Esophagus squamous epithelium (tissue), 5 donors: ENCODE measurements around the gene KSR2. TPM values are rescaled to one million over a fixed set of nuclear protein-coding genes. Genes with fewer than 3 reads are reported as not detected.

ENCODE experiments used
- DNase-seq: peaks from one replicate; lab custom pipeline; 2025; lab: John Stamatoyannopoulos, UW
- H3K27ac ChIP-seq, 4 donors: fragments of 200-600 bp; sonication (generic); one replicate each; pipeline ENCODE4 v1.5.1; 2016 to 2019; ENCODE audit warnings: mild to moderate bottlenecking in 1 of 4
- H3K27me3 ChIP-seq, 4 donors: fragments of 200-600 bp; sonication (generic); 1 replicate in 3 of 4; 2 replicates in 1 of 4; pipeline versions ENCODE4 v1.5.1 to v1.6.0; 2017 to 2021; ENCODE audit warnings: antibody characterized with exemption in 1 of 4
- H3K36me3 ChIP-seq, 3 donors: fragments of 200-600 bp; sonication (generic); one replicate each; pipeline ENCODE4 v1.5.1; 2016 to 2019
- H3K4me1 ChIP-seq, 3 donors: fragments of 200-600 bp; sonication (generic); one replicate each; pipeline ENCODE4 v1.5.1; 2017 to 2019
- H3K4me3 ChIP-seq, 4 donors: fragments of 200-600 bp; sonication (generic); 1 replicate in 3 of 4; 2 replicates in 1 of 4; pipeline ENCODE4 v1.5.1; 2016 to 2019; ENCODE audit warnings: mild to moderate bottlenecking in 2 of 4, moderate library complexity in 1 of 4
- H3K9me3 ChIP-seq, 3 donors: fragments of 200-600 bp; sonication (generic); one replicate each; pipeline ENCODE4 v1.5.1; 2016 to 2019
- POLR2A ChIP-seq, 4 donors: fragments of 450-650 bp; IDR thresholded peaks; one replicate each; pipeline ENCODE4 v1.6.1; 2017; ENCODE audit warnings: antibody characterized with exemption in 4 of 4, mild to moderate bottlenecking in 4 of 4, moderate library complexity in 3 of 4
- WGBS, 2 donors: methylation state at CpG; one replicate each; pipeline ENCODE4 v1.1.5; 2018; 5-methylcytosine and 5-hydroxymethylcytosine counted together
- intact Hi-C: fragments of 100-400 bp; cut with DNase I; formaldehyde crosslinking; loops from one replicate; pipeline ENCODE4 v1.15.0; 2022
- total RNA-seq, 4 donors: library from RNA; depleted of rRNA; stranded (reverse); fragments of >200 nt; gene quantifications; one replicate each; pipeline ENCODE4 v1.1.0, GENCODE V29; 2016
- TF ChIP-seq, protein P1 (sequence below), 6 experiments: fragments of 450-650 bp in 4 of 6; fragments of 200-600 bp in 2 of 6; sonication (generic) in 2 of 6; IDR thresholded peaks; one replicate each; pipeline ENCODE4 v1.5.1; 2016 to 2019; ENCODE audit warnings: antibody characterized with exemption in 6 of 6, mild to moderate bottlenecking in 4 of 6, moderate library complexity in 4 of 6
- donor health status: DM: yes; HTN: yes; CAD: no.

KSR2 gene
- total RNA-seq, 4 donors from 2014 or later = under 0.01 to 0.13 (median 0.03) TPM

GRCh38 chr12:117516034-117516433, 452.8 kb downstream of the KSR2 start:
- Histone ChIP-seq H3K4me1 (peaks cover 0 to 14% (median 0%) of the 10 kb centered on the region in 3 donors), H3K36me3 (no peaks in the 10 kb centered on the region), H3K27me3 (peaks cover 0 to 12% (median 0%) of the 10 kb centered on the region in 4 donors), H3K27ac (no peak overlapping the region), H3K9me3 (no peaks in the 10 kb centered on the region), H3K4me3 (no peak overlapping the region)
- TF ChIP-seq, protein P1, sequence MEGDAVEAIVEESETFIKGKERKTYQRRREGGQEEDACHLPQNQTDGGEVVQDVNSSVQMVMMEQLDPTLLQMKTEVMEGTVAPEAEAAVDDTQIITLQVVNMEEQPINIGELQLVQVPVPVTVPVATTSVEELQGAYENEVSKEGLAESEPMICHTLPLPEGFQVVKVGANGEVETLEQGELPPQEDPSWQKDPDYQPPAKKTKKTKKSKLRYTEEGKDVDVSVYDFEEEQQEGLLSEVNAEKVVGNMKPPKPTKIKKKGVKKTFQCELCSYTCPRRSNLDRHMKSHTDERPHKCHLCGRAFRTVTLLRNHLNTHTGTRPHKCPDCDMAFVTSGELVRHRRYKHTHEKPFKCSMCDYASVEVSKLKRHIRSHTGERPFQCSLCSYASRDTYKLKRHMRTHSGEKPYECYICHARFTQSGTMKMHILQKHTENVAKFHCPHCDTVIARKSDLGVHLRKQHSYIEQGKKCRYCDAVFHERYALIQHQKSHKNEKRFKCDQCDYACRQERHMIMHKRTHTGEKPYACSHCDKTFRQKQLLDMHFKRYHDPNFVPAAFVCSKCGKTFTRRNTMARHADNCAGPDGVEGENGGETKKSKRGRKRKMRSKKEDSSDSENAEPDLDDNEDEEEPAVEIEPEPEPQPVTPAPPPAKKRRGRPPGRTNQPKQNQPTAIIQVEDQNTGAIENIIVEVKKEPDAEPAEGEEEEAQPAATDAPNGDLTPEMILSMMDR (IDR thresholded peaks at IDR 0.05) = no peak
- TF ChIP-seq POLR2A (IDR thresholded peaks at IDR 0.05) = no peak
- intact Hi-C loops = no loop called here
- no peak for DNase-seq
- WGBS, 2 donors = 66 to 71% methylated on average over 4 of the region's 4 CpGs

DNA sequence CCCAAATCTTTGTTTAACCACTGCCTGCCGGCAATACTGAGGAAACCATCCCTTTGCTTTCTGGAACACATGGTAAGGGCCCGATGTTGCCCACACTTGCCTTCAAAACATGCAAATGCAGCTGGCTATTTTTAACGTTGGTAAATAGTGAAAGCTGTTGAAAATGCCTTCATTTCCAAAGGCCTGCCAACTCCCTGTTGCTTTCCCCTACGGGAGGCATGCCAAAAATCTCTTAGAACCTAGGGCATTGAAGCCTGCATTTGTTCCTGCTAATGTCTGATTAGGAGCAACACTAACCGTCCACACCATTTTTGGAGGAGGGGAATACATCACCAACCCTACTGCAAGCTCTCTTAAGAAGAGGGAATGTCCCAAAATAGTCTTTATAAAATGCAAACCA, 454.8 kb downstream of the KSR2 start:
- intact Hi-C loops = no loop called here
- Histone ChIP-seq H3K36me3 (no peaks in the 10 kb centered on the region), H3K27ac (no peak overlapping the region), H3K27me3 (no peaks in the 10 kb centered on the region), H3K4me3 (no peak overlapping the region), H3K4me1 (peaks cover 0 to 14% (median 0%) of the 10 kb centered on the region in 3 donors), H3K9me3 (no peaks in the 10 kb centered on the region)
- no peak for TF ChIP-seq POLR2A (IDR thresholded peaks at IDR 0.05)
- TF ChIP-seq, protein P1 (IDR thresholded peaks at IDR 0.05) = no peak
- WGBS, 2 donors = 11 to 19% methylated on average over 4 to 5 of the region's 5 CpGs
- no peak for DNase-seq

GRCh38 chr12:117513353-117513752, 455.4 kb downstream of the KSR2 start:
- Histone ChIP-seq H3K4me1 (peaks cover 0 to 14% (median 0%) of the 10 kb centered on the region in 3 donors), H3K36me3 (no peaks in the 10 kb centered on the region), H3K27me3 (no peaks in the 10 kb centered on the region), H3K4me3 (no peak overlapping the region), H3K9me3 (no peaks in the 10 kb centered on the region), H3K27ac (peak overlapping the region in 1 of 4 donors; percentile 9)
- intact Hi-C loops = no loop called here
- WGBS, 2 donors = 33 to 54% methylated on average over 4 of the region's 4 CpGs
- DNase-seq = no peak
- no peak for TF ChIP-seq POLR2A (IDR thresholded peaks at IDR 0.05)
- TF ChIP-seq, protein P1 (IDR thresholded peaks at IDR 0.05) = no peak

DNA sequence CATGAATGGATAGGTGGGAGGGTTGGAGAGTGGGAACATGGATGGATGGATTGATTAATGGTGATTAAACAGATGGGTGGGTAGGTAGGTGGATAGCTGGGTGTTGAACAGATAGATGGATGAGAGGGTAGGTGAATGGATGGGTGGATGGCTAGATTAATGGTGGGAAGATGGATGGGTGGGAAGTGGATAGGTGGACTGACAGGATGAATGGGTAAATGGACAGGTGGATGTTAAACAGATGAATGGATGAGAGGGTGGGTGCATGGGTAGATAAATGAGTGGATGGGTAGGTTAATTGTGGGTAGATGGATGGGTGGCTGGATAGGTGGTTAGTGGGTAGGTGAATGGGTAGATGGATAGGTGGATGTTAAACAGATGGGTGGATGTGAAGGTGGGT, 460.3 kb downstream of the KSR2 start:
- Histone ChIP-seq H3K36me3 (no peaks in the 10 kb centered on the region), H3K27ac (no peak overlapping the region), H3K4me3 (no peak overlapping the region), H3K4me1 (peaks cover 0 to 2% (median 0%) of the 10 kb centered on the region in 3 donors), H3K27me3 (peaks cover 0 to 10% (median 0%) of the 10 kb centered on the region in 4 donors), H3K9me3 (no peaks in the 10 kb centered on the region)
- DNase-seq = no peak
- intact Hi-C loops = no loop called here
- TF ChIP-seq, protein P1 (IDR thresholded peaks at IDR 0.05) = no peak
- no peak for TF ChIP-seq POLR2A (IDR thresholded peaks at IDR 0.05)

- H3K4me1 ChIP-seq = no peaks in the 10 kb centered on the region
- DNase-seq = no peak
- no peak overlapping the region for H3K27ac ChIP-seq
- no peaks in the 10 kb centered on the region for H3K36me3 ChIP-seq
- H3K27me3 ChIP-seq = peaks cover 0 to 10% (median 0%) of the 10 kb centered on the region in 4 donors
- no peaks in the 10 kb centered on the region for H3K9me3 ChIP-seq
- 61 to 67% methylated on average over 3 of the region's 3 CpGs for WGBS, 2 donors
- H3K4me3 ChIP-seq = no peak overlapping the region
- TF ChIP-seq, protein P1 (IDR thresholded peaks at IDR 0.05) = no peak
- TF ChIP-seq POLR2A (IDR thresholded peaks at IDR 0.05) = no peak
- intact Hi-C loops = no loop called here
Measured at GRCh38 chr12:117507548-117507947, 461.2 kb downstream of the KSR2 start.
